Measurements from ENCODE around the gene ZNF772. TPM values are rescaled to one million over a fixed set of nuclear protein-coding genes. Genes with fewer than 3 reads are reported as not detected.

The ZNF772 gene
- total RNA-seq, 1 experiment from 2014 or later, result 11.4 TPM

GRCh38 chr19:57473646-57474045 is 3.7 kb downstream of the ZNF772 start:
- CTCF ChIA-PET, result no interaction called here
- Mint-ChIP-seq H3K4me1 (ENCODE audit: low read depth, unreplicated experiment) (peaks cover 7% of the 10 kb centered on the region), H3K27ac (ENCODE audit: unreplicated experiment) (no peak overlapping the region), H3K9me3 (ENCODE audit: low read depth, unreplicated experiment) (peaks cover 34% of the 10 kb centered on the region), H3K27me3 (ENCODE audit: unreplicated experiment) (no peaks in the 10 kb centered on the region), H3K36me3 (ENCODE audit: insufficient read depth, unreplicated experiment) (peaks cover 37% of the 10 kb centered on the region), H3K4me3 (ENCODE audit: low read depth, unreplicated experiment) (no peak overlapping the region)
- intact Hi-C loops (cut with micrococcal nuclease; ENCODE audit: unreplicated experiment), result no loop called here
- BruUV-seq (replicated peaks), result no TSS peak
- DNase-seq, result no peak
- TF ChIP-seq CTCF (IDR thresholded peaks at IDR 0.05; ENCODE audit: unreplicated experiment), result no peak

GRCh38 chr19:57466489-57466888 is 10.9 kb downstream of the ZNF772 start:
- intact Hi-C loops (cut with micrococcal nuclease; ENCODE audit: unreplicated experiment), result no loop called here
- no peak for DNase-seq
- CTCF ChIA-PET, result no interaction called here
- Mint-ChIP-seq H3K9me3 (ENCODE audit: low read depth, unreplicated experiment) (peaks cover 31% of the 10 kb centered on the region), H3K36me3 (ENCODE audit: insufficient read depth, unreplicated experiment) (no peaks in the 10 kb centered on the region), H3K27ac (ENCODE audit: unreplicated experiment) (no peak overlapping the region), H3K4me3 (ENCODE audit: low read depth, unreplicated experiment) (no peak overlapping the region), H3K27me3 (ENCODE audit: unreplicated experiment) (no peaks in the 10 kb centered on the region), H3K4me1 (ENCODE audit: low read depth, unreplicated experiment) (no peaks in the 10 kb centered on the region)
- no TSS peak for BruUV-seq (replicated peaks)
- no peak for TF ChIP-seq CTCF (IDR thresholded peaks at IDR 0.05; ENCODE audit: unreplicated experiment)

- Mint-ChIP-seq H3K27me3 (ENCODE audit: unreplicated experiment) (no peaks in the 10 kb centered on the region), H3K27ac (ENCODE audit: unreplicated experiment) (no peak overlapping the region), H3K36me3 (ENCODE audit: insufficient read depth, unreplicated experiment) (no peaks in the 10 kb centered on the region), H3K9me3 (ENCODE audit: low read depth, unreplicated experiment) (peaks cover 27% of the 10 kb centered on the region), H3K4me3 (ENCODE audit: low read depth, unreplicated experiment) (no peak overlapping the region), H3K4me1 (ENCODE audit: low read depth, unreplicated experiment) (no peaks in the 10 kb centered on the region)
- peak; percentile 17 for DNase-seq
- CTCF ChIA-PET, result no interaction called here
- intact Hi-C loops (cut with micrococcal nuclease; ENCODE audit: unreplicated experiment), result no loop called here
- TF ChIP-seq CTCF (IDR thresholded peaks at IDR 0.05; ENCODE audit: unreplicated experiment), result peak; percentile 32
- BruUV-seq (replicated peaks), result no TSS peak
These were observed 11.5 kb downstream of the ZNF772 start for GRCh38 chr19:57465680-57466381.

- CTCF ChIA-PET, result no interaction called here
- no peak for DNase-seq
- H3K27me3 Mint-ChIP-seq (ENCODE audit: unreplicated experiment), result no peaks in the 10 kb centered on the region
- H3K36me3 Mint-ChIP-seq (ENCODE audit: insufficient read depth, unreplicated experiment), result no peaks in the 10 kb centered on the region
- no peak overlapping the region for H3K27ac Mint-ChIP-seq (ENCODE audit: unreplicated experiment)
- peaks cover 19% of the 10 kb centered on the region for H3K9me3 Mint-ChIP-seq (ENCODE audit: low read depth, unreplicated experiment)
- intact Hi-C loops (cut with micrococcal nuclease; ENCODE audit: unreplicated experiment), result no loop called here
- H3K4me1 Mint-ChIP-seq (ENCODE audit: low read depth, unreplicated experiment), result no peaks in the 10 kb centered on the region
- TF ChIP-seq CTCF (IDR thresholded peaks at IDR 0.05; ENCODE audit: unreplicated experiment), result no peak
- H3K4me3 Mint-ChIP-seq (ENCODE audit: low read depth, unreplicated experiment), result no peak overlapping the region
- BruUV-seq (replicated peaks), result no TSS peak
These were observed 25.1 kb downstream of the ZNF772 start for GRCh38 chr19:57452307-57452706.
